IPS-18c (cell line): Measurements from ENCODE around the gene POSTN.
"Not testable (repeated sequence)": the region's sequence is repeated elsewhere in the genome, so short reads cannot be mapped to it uniquely, and the experiment has no call there.

Experiments used
- H3K4me3 ChIP-seq: 2 replicates; pipeline ENCODE4 v1.7.0; 2013; ENCODE audit warnings: low read depth, mild to moderate bottlenecking, low read length, moderate library complexity; ENCODE audit not compliant: insufficient read depth
- H3K9me3 ChIP-seq: one replicate; pipeline ENCODE4 v1.6.1; 2013; ENCODE audit warnings: mild to moderate bottlenecking, low read length, moderate library complexity; ENCODE audit not compliant: control insufficient read depth, insufficient read depth

Gene POSTN

DNA sequence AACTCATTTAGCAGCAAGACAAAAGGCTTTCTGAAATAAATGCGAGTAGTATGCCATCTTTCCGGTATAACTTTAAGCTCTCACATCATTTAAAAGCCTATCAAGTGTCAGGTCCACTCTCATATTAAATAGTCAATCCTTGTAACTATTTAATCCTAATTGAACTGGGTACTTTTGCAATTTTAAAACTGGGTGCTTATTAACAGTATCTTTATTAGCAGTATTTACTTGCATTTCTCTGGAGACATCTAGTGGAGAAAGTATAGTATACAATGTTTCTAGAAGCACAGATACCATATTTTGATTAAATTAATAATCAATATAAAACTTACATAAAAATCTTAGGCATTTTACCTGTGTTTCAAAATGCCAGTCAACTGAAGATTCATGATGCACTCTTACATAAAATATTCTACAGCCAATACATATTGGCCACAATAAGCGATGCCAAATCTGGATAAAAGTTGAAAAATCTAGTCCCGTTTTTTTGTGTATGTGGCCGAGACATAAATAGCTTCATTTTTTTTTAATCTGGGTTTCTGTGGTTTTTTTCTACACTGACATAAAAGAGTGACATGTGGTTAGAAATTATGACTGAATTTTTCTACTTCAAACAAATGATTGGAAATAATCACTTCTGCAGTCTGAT is 4.3 kb upstream of the POSTN start:
- Histone ChIP-seq H3K9me3 (no peaks in the 10 kb centered on the region), H3K4me3 (no peak overlapping the region)

DNA sequence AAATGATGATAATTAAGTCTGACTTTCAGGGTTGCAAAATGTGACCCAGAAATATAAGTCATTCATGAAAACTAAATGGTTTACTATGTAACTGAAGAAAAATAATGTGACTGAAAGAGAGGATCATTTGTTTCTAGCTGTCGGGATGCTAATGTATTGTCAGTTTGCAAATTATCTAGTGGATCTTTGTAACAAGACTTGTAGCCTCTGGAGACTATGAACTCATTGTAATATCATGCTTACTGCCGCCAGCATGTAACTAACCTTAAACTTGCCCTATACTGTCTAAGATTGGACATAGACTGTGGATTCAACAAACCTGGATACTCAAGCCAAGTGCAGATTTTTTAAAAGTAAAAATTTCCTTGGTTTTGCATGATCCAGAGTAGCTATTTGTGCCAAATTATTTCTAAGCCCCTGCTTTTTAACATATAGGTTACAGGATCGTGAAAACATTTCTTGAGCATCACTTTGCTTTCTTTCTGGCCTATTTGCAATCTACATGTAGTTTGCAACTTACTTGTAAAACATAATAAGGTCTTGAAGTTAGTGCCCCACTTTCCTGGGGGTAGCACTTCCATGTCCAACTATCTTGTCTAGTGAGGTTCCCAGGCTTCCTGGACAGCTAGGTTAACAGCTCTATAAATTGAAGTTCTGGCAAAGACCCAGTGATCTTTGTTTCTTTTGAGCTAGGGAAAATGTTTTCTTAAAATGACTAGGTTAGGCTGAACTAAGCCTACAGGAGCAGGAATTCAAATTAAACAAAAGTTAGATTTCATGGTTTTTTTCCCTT is 3.3 kb upstream of the POSTN start:
- Histone ChIP-seq H3K4me3 (no peak overlapping the region), H3K9me3 (no peaks in the 10 kb centered on the region)

GRCh38 chr13:37599519-37599918 is 951 bp upstream of the POSTN start:
- Histone ChIP-seq H3K9me3 (no peaks in the 10 kb centered on the region), H3K4me3 (no peak overlapping the region)

DNA sequence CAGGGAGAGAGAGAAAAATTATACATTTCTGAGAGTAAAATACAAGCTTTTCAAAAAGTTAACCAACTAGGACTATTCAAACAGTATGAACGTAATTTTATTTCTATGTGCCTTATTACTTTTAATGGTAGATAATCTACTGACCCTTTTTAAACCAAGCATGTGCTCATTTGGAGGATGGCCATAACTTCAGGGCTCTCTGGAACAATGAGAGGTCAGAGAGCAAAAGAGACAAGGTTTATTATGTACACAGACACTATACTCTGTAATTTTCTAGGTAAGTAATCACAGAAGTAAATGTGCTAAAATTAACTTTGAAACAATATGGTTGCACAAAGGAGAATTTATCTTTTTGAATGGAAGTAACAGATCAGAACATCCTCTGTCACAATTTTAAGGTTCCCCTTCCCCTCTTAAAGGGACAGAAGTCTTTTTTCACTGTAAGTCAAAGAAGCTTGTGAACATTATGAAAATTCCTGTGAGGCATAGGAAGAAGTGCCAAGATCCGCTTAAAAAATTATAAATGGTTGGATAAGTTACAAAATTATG is 1.0 kb downstream of the POSTN start:
- no peak overlapping the region for H3K4me3 ChIP-seq

DNA sequence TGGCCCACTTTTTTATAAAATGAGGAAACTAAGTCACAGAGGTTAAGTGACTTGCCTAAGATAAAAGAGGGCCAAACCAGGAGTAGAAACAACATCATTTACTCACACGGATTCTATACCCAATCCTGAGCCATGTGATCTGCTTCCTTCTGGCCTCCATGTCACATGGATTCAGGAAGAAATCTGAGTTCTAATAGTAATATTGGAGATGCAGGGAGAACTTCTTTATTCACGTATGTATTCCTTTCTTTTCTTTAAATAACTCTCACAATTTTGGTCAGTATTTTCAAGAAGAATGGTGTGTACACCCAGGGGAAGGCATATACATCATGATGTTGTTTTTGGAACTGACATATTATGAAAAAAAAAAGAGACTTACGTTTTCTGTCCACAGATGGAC is 1.8 kb downstream of the POSTN start:
- no peak overlapping the region for H3K4me3 ChIP-seq
- no peaks in the 10 kb centered on the region for H3K9me3 ChIP-seq

More for the DNA sequence above, 1.0 kb downstream of the POSTN start:
- H3K9me3 ChIP-seq = no peaks in the 10 kb centered on the region

GRCh38 chr13:37595162-37595561 is 3.4 kb downstream of the POSTN start:
- Histone ChIP-seq H3K9me3 (no peaks in the 10 kb centered on the region), H3K4me3 (no peak overlapping the region)

DNA sequence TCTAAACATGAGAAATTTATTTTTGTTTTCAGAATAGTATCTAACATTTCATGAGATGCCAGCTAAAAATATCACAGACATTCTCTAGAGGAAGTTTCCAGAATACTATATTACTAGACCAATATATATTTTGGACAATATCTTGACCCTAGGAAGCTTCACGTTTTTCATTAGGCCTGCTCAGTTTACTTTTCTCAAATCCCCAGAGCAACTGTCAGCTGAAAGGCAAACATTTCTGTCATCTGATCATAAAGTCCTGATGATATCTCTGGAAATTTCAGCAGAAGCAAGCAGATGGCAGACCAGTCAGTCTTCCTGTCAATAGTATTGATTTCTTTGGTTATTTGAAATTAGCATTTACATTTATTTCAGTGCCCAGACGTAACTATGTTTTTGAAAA is 4.0 kb downstream of the POSTN start:
- Histone ChIP-seq H3K9me3 (no peaks in the 10 kb centered on the region), H3K4me3 (no peak overlapping the region)

DNA sequence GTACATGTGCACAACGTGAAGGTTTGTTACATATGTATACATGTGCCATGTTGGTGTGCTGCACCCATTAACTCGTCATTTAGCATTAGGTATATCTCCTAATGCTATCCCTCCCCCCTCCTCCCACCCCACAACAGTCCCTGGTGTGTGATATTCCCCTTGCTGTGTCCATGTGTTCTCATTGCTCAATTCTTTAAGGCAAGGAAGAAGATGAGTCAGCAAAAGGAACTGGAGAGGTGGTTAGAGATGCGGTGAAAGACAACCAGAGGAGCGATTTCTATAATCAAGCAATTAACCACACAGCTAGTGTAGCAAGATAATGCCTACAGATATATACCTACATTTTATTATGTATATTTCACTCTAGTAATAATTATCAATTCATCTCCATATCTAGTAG is 9.2 kb downstream of the POSTN start:
- not testable (repeated sequence) for H3K4me3 ChIP-seq

GRCh38 chr13:37587236-37587635 is 11.3 kb downstream of the POSTN start:
- H3K9me3 ChIP-seq = no peaks in the 10 kb centered on the region
- H3K4me3 ChIP-seq = no peak overlapping the region

More for the DNA sequence above, 9.2 kb downstream of the POSTN start:
- H3K9me3 ChIP-seq = not testable (repeated sequence)

GRCh38 chr13:37586164-37586563 is 12.4 kb downstream of the POSTN start:
- H3K4me3 ChIP-seq = no peak overlapping the region
- no peaks in the 10 kb centered on the region for H3K9me3 ChIP-seq

- no peak overlapping the region for H3K4me3 ChIP-seq
- no peaks in the 10 kb centered on the region for H3K9me3 ChIP-seq
Measured at GRCh38 chr13:37585541-37585940, 13.0 kb downstream of the POSTN start.

- Histone ChIP-seq H3K4me3 (no peak overlapping the region), H3K9me3 (no peaks in the 10 kb centered on the region)
Measured at GRCh38 chr13:37576601-37577000, 22.0 kb downstream of the POSTN start.

GRCh38 chr13:37565425-37565824 is 33.1 kb downstream of the POSTN start:
- Histone ChIP-seq H3K9me3 (no peaks in the 10 kb centered on the region), H3K4me3 (no peak overlapping the region)

DNA sequence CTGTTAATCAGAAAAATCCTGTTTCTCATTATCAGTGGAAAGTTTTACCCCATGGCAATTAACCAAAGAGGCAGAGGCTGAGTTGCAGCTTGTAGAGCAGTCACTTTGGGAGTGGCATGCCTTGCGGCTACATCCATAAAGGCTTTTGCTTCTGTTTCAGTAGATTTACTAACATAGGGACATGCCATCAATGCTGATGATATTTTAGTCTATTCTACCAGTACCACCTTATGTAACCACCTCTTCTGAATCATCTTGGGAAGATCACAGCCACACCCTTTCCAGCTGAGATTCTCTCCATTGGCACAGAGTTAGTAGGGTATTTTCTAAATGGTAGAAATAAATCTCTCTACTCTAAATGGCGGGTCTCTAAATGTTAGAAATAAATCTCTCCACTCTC is 37.5 kb downstream of the POSTN start:
- no peaks in the 10 kb centered on the region for H3K9me3 ChIP-seq
- no peak overlapping the region for H3K4me3 ChIP-seq

- no peaks in the 10 kb centered on the region for H3K9me3 ChIP-seq
- no peak overlapping the region for H3K4me3 ChIP-seq
Measured at GRCh38 chr13:37560526-37560925, 38.0 kb downstream of the POSTN start.

- not testable (repeated sequence) for H3K4me3 ChIP-seq, H3K9me3 ChIP-seq
Measured at GRCh38 chr13:37558766-37559165, 39.8 kb downstream of the POSTN start.

- peaks cover 5% of the 10 kb centered on the region for H3K9me3 ChIP-seq
- no peak overlapping the region for H3K4me3 ChIP-seq
Measured at GRCh38 chr13:37546087-37546486, 52.5 kb downstream of the POSTN start.

DNA sequence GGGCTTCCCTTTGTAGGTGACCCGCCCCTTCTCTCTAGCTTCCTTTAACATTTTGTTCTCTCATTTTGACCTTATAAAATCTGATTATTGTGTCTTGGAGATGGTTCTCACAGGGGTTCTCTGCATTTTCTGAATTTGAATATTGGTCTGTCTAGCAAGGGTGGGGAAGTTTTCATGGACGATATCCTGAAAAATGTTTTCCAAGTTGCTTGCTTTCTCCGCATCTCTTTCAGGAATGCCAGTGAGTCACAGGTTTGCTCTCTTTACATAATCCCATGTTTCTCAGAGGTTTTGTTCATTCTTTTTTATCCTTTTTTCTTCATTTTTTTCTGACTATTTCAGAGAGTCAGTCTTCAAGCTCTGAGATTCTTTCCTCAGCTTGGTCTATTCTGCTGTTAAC is 53.6 kb downstream of the POSTN start:
- Histone ChIP-seq H3K4me3 (no peak overlapping the region), H3K9me3 (peaks cover 5% of the 10 kb centered on the region)
